Stimulated activated CD4-positive, alpha-beta T cell treated with anti-CD3 and anti-CD28 coated beads, Interleukin-15, amount 100 ng/mL, for 1 hour (primary cell): ENCODE results near the gene ANKK1.

Source experiments
- DNase-seq, 2 donors: peaks; one replicate each; pipeline ENCODE4 v3.0.0-alpha.2; 2020; ENCODE audit warnings: low read depth in 1 of 2, low spot score in 1 of 2

ANKK1 gene

GRCh38 chr11:113449743-113450142 lies 62.2 kb downstream of the ANKK1 start:
- no peak for DNase-seq
